HepG2 (cell line): ENCODE data around the gene KCNK6. TPM values are rescaled to one million over a fixed set of nuclear protein-coding genes. Genes with fewer than 3 reads are reported as not detected.

Experiments
- ATAC-seq: fragments of 200-7000 bp; cut with Tn5 transposase; 3 replicates; pipeline ENCODE4 v1.9.1; 2020; ENCODE audit warnings: mild to moderate bottlenecking, moderate library complexity
- BruUV-seq: library from RNA; stranded (reverse); fragments of 400-500 nt; replicated peaks from 2 replicates; lab custom pipeline; 2021; lab: Mats Ljungman, UMichigan
- CTCF ChIA-PET: fragments of 300-600 bp; formaldehyde crosslinking; extraction: SDS; loops from one replicate; lab custom pipeline; 2021; ENCODE audit warnings: low total read pairs, inconsistent platforms, low intra/inter-chr PET ratio; lab: Yijun Ruan, JAX
- POLR2A ChIA-PET: fragments of 350-600 bp; sonication (Branson Sonifier 250); formaldehyde crosslinking; loops from one replicate; lab custom pipeline; 2020; ENCODE audit warnings: antibody characterized with exemption, inconsistent platforms; lab: Yijun Ruan, JAX
- DNase-seq: peaks from one replicate; pipeline ENCODE4 v3.0.0-alpha.2; 2015; ENCODE audit warnings: low spot score
- FAIRE-seq: peaks from 3 replicates; lab custom pipeline; 2011; peaks lifted over from hg19 to GRCh38; lab: Jason Lieb, UNC
- H2AFZ ChIP-seq: one replicate; pipeline ENCODE4 v1.6.1; 2011; ENCODE audit warnings: low read length, inconsistent platforms
- H3K27ac ChIP-seq: fragments of 300-600 bp; 3 replicates; pipeline ENCODE4 v1.8.0; 2011; ENCODE audit warnings: mixed run types, mild to moderate bottlenecking, mixed read lengths, low read length, inconsistent platforms; ENCODE audit not compliant: insufficient read depth; ENCODE audit errors: extremely low read length
- H3K27me3 ChIP-seq, 2 experiments: fragments of 200-600 bp in 1 of 2; 2 replicates in 1 of 2; 3 replicates in 1 of 2; pipeline versions ENCODE4 v1.6.0 to v1.8.0; 2011; ENCODE audit warnings: low read length in 2 of 2, mild to moderate bottlenecking in 2 of 2, moderate library complexity in 2 of 2, inconsistent platforms in 1 of 2; ENCODE audit not compliant: insufficient read depth in 2 of 2, control insufficient read depth in 1 of 2
- H3K36me3 ChIP-seq, 2 experiments: fragments of 200-600 bp in 1 of 2; replicated peaks in 1 of 2; 2 replicates in 1 of 2; 3 replicates in 1 of 2; pipeline versions ENCODE4 v1.5.1 to v1.8.0; 2011; ENCODE audit warnings: low read length in 2 of 2, inconsistent platforms in 1 of 2; ENCODE audit not compliant: insufficient read depth in 2 of 2, control insufficient read depth in 1 of 2
- H3K4me1 ChIP-seq: 2 replicates; pipeline ENCODE4 v1.5.1; 2012; ENCODE audit warnings: low read length, inconsistent platforms; ENCODE audit not compliant: insufficient read depth
- H3K4me2 ChIP-seq: 2 replicates; pipeline ENCODE4 v1.6.0; 2011; ENCODE audit warnings: low read depth, low read length, inconsistent platforms
- H3K4me3 ChIP-seq, 3 experiments: fragments of 200-600 bp in 1 of 3; sonication (generic), shearing (Covaris generic) in 1 of 3; replicated peaks in 1 of 3; 2 replicates each; pipeline ENCODE4 v1.5.1; 2011 to 2016; ENCODE audit warnings: low read length in 3 of 3, inconsistent platforms in 2 of 3, low read depth in 2 of 3, mild to moderate bottlenecking in 2 of 3, control low read depth in 1 of 3, mixed read lengths in 1 of 3; ENCODE audit not compliant: insufficient read depth in 1 of 3
- H3K79me2 ChIP-seq: one replicate; pipeline ENCODE4 v1.6.1; 2011; ENCODE audit warnings: low read length, inconsistent platforms; ENCODE audit not compliant: insufficient read depth
- H3K9ac ChIP-seq: 2 replicates; pipeline ENCODE4 v1.6.0; 2011; ENCODE audit warnings: mild to moderate bottlenecking, low read depth, low read length, inconsistent platforms; ENCODE audit not compliant: insufficient read depth
- H3K9me3 ChIP-seq: 2 replicates; pipeline ENCODE4 v1.5.1; 2012; ENCODE audit warnings: mild to moderate bottlenecking, low read length
- H4K20me1 ChIP-seq: 2 replicates; pipeline ENCODE4 v1.6.0; 2011; ENCODE audit warnings: inconsistent platforms, mild to moderate bottlenecking, low read length, moderate library complexity; ENCODE audit not compliant: insufficient read depth
- ADNP ChIP-seq: sonication (generic); formaldehyde crosslinking; IDR thresholded peaks from 2 replicates; pipeline ENCODE4 v1.4.0; 2020; ENCODE audit warnings: missing genetic modification reagents
- ARNT2 ChIP-seq: sonication (generic); formaldehyde crosslinking; IDR thresholded peaks from 2 replicates; pipeline ENCODE4 v1.8.0; 2022; ENCODE audit warnings: mild to moderate bottlenecking, low read depth, missing genetic modification reagents, moderate library complexity
- EP300 ChIP-seq, 3 experiments: sonication (generic) in 1 of 3; formaldehyde crosslinking in 1 of 3; IDR thresholded peaks; 2 replicates each; pipeline versions ENCODE4 v1.5.1 to v1.6.1; 2011 to 2020; ENCODE audit warnings: low read depth in 2 of 3, low read length in 2 of 3, borderline replicate concordance in 1 of 3, improper control_type of control experiment in 1 of 3, mild to moderate bottlenecking in 1 of 3, missing genetic modification reagents in 1 of 3, moderate library complexity in 1 of 3
- ESRRA ChIP-seq: sonication (generic); formaldehyde crosslinking; IDR thresholded peaks from 2 replicates; pipeline ENCODE4 v1.5.1; 2020; ENCODE audit warnings: mild to moderate bottlenecking, low read depth, missing genetic modification reagents
- GABPB1 ChIP-seq: IDR thresholded peaks from 2 replicates; pipeline ENCODE4 v1.6.1; 2016; ENCODE audit warnings: mild to moderate bottlenecking, missing genetic modification reagents, moderate library complexity, missing compliant biosample characterization
- HDAC1 ChIP-seq: sonication (generic); formaldehyde crosslinking; IDR thresholded peaks from 2 replicates; pipeline ENCODE4 v1.5.1; 2020; ENCODE audit warnings: mild to moderate bottlenecking, missing genetic modification reagents
- HNRNPLL ChIP-seq: fragments of 200-400 bp; formaldehyde crosslinking; IDR thresholded peaks from 2 replicates; pipeline ENCODE4 v1.6.1; 2017; ENCODE audit warnings: mild to moderate bottlenecking, low read depth, low read length; ENCODE audit not compliant: poor library complexity, severe bottlenecking
- REST ChIP-seq, 2 experiments: IDR thresholded peaks; 2 replicates each; pipeline ENCODE4 v1.6.1; 2011 to 2012; ENCODE audit warnings: low read length in 2 of 2, borderline replicate concordance in 1 of 2, low read depth in 1 of 2, mild to moderate bottlenecking in 1 of 2, moderate library complexity in 1 of 2
- SKI ChIP-seq: fragments of 450-650 bp; IDR thresholded peaks from one replicate; pipeline ENCODE4 v1.6.1; 2018; ENCODE audit warnings: mild to moderate bottlenecking; ENCODE audit not compliant: partially characterized antibody
- TAF1 ChIP-seq: sonication (generic); formaldehyde crosslinking; IDR thresholded peaks from 2 replicates; pipeline ENCODE4 v1.4.0; 2020; ENCODE audit warnings: missing genetic modification reagents
- THAP11 ChIP-seq: IDR thresholded peaks from 2 replicates; pipeline ENCODE4 v1.6.1; 2016; ENCODE audit warnings: missing biosample characterization, missing genetic modification reagents
- XRCC5 ChIP-seq: fragments of 200-400 bp; formaldehyde crosslinking; optimal IDR thresholded peaks from 2 replicates; pipeline ENCODE3; 2017; ENCODE audit warnings: mild to moderate bottlenecking, low read length
- ZFY ChIP-seq: sonication (generic); formaldehyde crosslinking; IDR thresholded peaks from 2 replicates; pipeline ENCODE4 v1.4.0; 2020; ENCODE audit warnings: missing genetic modification reagents
- ZNF232 ChIP-seq: sonication (generic); formaldehyde crosslinking; IDR thresholded peaks from 2 replicates; pipeline ENCODE4 v1.4.0; 2020; ENCODE audit warnings: missing genetic modification reagents, borderline replicate concordance
- ZNF574 ChIP-seq: sonication (generic); formaldehyde crosslinking; IDR thresholded peaks from 2 replicates; pipeline ENCODE4 v1.4.0; 2020; ENCODE audit warnings: missing genetic modification reagents
- WGBS: methylation state at CpG from one replicate; pipeline ENCODE4 v1.1.6; 2017; ENCODE audit warnings: low lambda C conversion rate; 5-methylcytosine and 5-hydroxymethylcytosine counted together
- in situ Hi-C: cut with HindIII; loops from 2 replicates; pipeline ENCODE4 v1.10.0; 2017; ENCODE audit warnings: low pct_unique_long_range_greater_than_20kb; ENCODE audit not compliant: extremely low pct_ligation_motif_present
- intact Hi-C: fragments of 100-400 bp; cut with micrococcal nuclease; formaldehyde crosslinking; loops from one replicate; pipeline ENCODE4 v1.10.0; 2022; ENCODE audit not compliant: unreplicated experiment
- polyA plus RNA-seq, 8 experiments: library from polyadenylated mRNA; depleted of rRNA in 3 of 8; stranded (reverse) in 7 of 8; unstranded in 1 of 8; fragments of >200 nt; fragmentation: Illumina TruSeq in 4 of 8; extraction: Trizol in 4 of 8; gene quantifications; 2 replicates each; pipeline versions ENCODE4 v1.2.1 to v1.2.3, GENCODE V29; 2011 to 2016; ENCODE audit warnings: low read depth in 4 of 8, missing spikeins in 1 of 8, mixed read lengths in 1 of 8; ENCODE audit not compliant: insufficient read depth in 1 of 8
- total RNA-seq, 5 experiments: library from RNA; depleted of rRNA; stranded (reverse); fragments of >200 nt; fragmentation: Illumina TruSeq; extraction: Trizol; gene quantifications; 2 replicates each; pipeline ENCODE4 v1.2.3, GENCODE V29; 2016; ENCODE audit warnings: low read depth in 1 of 5

The KCNK6 gene
- total and polyA plus RNA-seq, 2 of the 13 experiments (the other 11 are each of a cell fraction or from before 2014, with no cell fraction given): 0.03 TPM; not detected in 1

- TF ChIP-seq REST (IDR thresholded peaks at IDR 0.05; ENCODE audit: borderline replicate concordance in 1 of 2, low read depth in 1 of 2, low read length in 2 of 2): no peak
These were observed 8.7 kb upstream of the KCNK6 start (continued) for GRCh38 chr19:38310986-38311385.

- Histone ChIP-seq H3K9ac (peak within 1 kb of the TSS; percentile 75), H4K20me1 (no peaks in the 10 kb centered on the region), H3K36me3 (no peaks in the 10 kb centered on the region), H3K4me2 (peak within 1 kb of the TSS; percentile 97), H3K4me3 (peak within 1 kb of the TSS; percentile 66 to 91 (median 84)), H3K9me3 (no peaks in the 10 kb centered on the region), H3K27me3 (peaks cover 4 to 29% of the 10 kb centered on the region in 2 experiments), H3K79me2 (peaks cover 4% of the 10 kb centered on the region), H2AFZ (peak within 1 kb of the TSS; percentile 36), H3K4me1 (peaks cover 27% of the 10 kb centered on the region), H3K27ac (peak within 1 kb of the TSS; percentile 65)
- intact Hi-C loops: no loop called here
- WGBS: under 1% methylated on average over 50 of the region's 64 CpGs
- ATAC-seq: peak; percentile 92
- POLR2A ChIA-PET: no interaction called here
- no TSS peak for BruUV-seq
- peak; percentile 93 for DNase-seq
- FAIRE-seq: peak; percentile 56
- CTCF ChIA-PET: no interaction called here
- in situ Hi-C loops: no loop called here
- TF ChIP-seq EP300 (IDR thresholded peaks at IDR 0.05; ENCODE audit: low read depth in 2 of 2, low read length in 2 of 2): peak in 1 of 2 experiments; percentile 11; a peak in 1 of 4 replicates
- no peak for TF ChIP-seq EP300 (CRISPR knock-in tag; IDR thresholded peaks at IDR 0.05; ENCODE audit: borderline replicate concordance)
- TF ChIP-seq ZNF574 (CRISPR knock-in tag): peak; percentile 52; the same call in 1 of the 2 replicates
- TF ChIP-seq ESRRA: peak; percentile 48; the same call in 1 of the 2 replicates
- TF ChIP-seq ADNP (CRISPR knock-in tag): no peak
- TF ChIP-seq ARNT2: peak; percentile 72
- TF ChIP-seq SKI: peak; percentile 18
- TF ChIP-seq THAP11: peak; percentile 84
- TF ChIP-seq XRCC5: peak; percentile 42
- TF ChIP-seq ZFY (CRISPR knock-in tag): peak; percentile 32; the same call in 1 of the 2 replicates
- TF ChIP-seq HNRNPLL: peak; percentile 100
- no peak for TF ChIP-seq ZNF232 (CRISPR knock-in tag)
- peak; percentile 41 for TF ChIP-seq TAF1 (CRISPR knock-in tag)
- TF ChIP-seq HDAC1: peak; percentile 55
- peak; percentile 70; the same call in 1 of the 2 replicates for TF ChIP-seq GABPB1
These were observed 3.8 kb upstream of the KCNK6 start, which contains the start of gene YIF1B for GRCh38 chr19:38315657-38316476. TSS of gene YIF1B (minus strand) at chr19:38315947. CDS start at chr19:38315917, 30 bp downstream.
